ENCODE data around the gene LRRC42.

DNA sequence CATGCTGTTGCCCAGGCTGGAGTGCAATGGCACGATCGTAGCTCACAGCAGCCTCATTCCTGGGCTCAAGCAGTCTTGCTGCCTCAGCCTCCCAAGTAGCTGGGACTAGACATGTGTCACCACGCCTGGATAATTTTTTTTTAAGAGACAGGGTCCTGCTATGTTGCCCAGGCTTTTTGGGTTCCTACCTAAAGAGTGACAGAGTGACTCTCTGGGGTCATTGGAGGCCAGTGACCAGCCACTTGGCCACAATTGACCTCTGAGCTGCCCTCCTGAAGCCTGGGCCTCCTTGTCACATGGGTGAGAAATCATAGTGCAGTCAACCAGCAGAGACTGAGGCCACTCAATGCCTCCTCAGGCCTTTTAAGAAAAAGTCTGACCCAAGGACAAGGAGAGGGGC is 46.4 kb upstream of the LRRC42 start:
- TF ChIP-seq, protein P1, sequence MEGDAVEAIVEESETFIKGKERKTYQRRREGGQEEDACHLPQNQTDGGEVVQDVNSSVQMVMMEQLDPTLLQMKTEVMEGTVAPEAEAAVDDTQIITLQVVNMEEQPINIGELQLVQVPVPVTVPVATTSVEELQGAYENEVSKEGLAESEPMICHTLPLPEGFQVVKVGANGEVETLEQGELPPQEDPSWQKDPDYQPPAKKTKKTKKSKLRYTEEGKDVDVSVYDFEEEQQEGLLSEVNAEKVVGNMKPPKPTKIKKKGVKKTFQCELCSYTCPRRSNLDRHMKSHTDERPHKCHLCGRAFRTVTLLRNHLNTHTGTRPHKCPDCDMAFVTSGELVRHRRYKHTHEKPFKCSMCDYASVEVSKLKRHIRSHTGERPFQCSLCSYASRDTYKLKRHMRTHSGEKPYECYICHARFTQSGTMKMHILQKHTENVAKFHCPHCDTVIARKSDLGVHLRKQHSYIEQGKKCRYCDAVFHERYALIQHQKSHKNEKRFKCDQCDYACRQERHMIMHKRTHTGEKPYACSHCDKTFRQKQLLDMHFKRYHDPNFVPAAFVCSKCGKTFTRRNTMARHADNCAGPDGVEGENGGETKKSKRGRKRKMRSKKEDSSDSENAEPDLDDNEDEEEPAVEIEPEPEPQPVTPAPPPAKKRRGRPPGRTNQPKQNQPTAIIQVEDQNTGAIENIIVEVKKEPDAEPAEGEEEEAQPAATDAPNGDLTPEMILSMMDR (IDR thresholded peaks at IDR 0.05; ENCODE audit: low read depth, low read length, missing input control), result no peak
- TF ChIP-seq EGR1 (IDR thresholded peaks at IDR 0.05; ENCODE audit: low read depth in 2 of 2) (no peak), HNF4G (IDR thresholded peaks at IDR 0.05) (no peak), ATF3 (IDR thresholded peaks at IDR 0.05) (no peak), YY1 (IDR thresholded peaks at IDR 0.05) (no peak), GABPA (IDR thresholded peaks at IDR 0.05 in 1 of 2, conservative IDR thresholded peaks at IDR 0.05 in 1 of 2) (no peak)
- TF ChIP-seq, protein P2, sequence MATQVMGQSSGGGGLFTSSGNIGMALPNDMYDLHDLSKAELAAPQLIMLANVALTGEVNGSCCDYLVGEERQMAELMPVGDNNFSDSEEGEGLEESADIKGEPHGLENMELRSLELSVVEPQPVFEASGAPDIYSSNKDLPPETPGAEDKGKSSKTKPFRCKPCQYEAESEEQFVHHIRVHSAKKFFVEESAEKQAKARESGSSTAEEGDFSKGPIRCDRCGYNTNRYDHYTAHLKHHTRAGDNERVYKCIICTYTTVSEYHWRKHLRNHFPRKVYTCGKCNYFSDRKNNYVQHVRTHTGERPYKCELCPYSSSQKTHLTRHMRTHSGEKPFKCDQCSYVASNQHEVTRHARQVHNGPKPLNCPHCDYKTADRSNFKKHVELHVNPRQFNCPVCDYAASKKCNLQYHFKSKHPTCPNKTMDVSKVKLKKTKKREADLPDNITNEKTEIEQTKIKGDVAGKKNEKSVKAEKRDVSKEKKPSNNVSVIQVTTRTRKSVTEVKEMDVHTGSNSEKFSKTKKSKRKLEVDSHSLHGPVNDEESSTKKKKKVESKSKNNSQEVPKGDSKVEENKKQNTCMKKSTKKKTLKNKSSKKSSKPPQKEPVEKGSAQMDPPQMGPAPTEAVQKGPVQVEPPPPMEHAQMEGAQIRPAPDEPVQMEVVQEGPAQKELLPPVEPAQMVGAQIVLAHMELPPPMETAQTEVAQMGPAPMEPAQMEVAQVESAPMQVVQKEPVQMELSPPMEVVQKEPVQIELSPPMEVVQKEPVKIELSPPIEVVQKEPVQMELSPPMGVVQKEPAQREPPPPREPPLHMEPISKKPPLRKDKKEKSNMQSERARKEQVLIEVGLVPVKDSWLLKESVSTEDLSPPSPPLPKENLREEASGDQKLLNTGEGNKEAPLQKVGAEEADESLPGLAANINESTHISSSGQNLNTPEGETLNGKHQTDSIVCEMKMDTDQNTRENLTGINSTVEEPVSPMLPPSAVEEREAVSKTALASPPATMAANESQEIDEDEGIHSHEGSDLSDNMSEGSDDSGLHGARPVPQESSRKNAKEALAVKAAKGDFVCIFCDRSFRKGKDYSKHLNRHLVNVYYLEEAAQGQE (IDR thresholded peaks at IDR 0.05), result no peak
